ENCODE data around the gene THRA.

THRA gene

GRCh38 chr17:40108970-40109824 is 46.4 kb downstream of the THRA start:
- DNase-seq (ENCODE audit: insufficient read length, low spot score) (no peak), FAIRE-seq (no peak)

- DNase-seq (ENCODE audit: insufficient read length, low spot score): no peak
- no peak for FAIRE-seq
These were observed 47.5 kb downstream of the THRA start for GRCh38 chr17:40110026-40110845.

GRCh38 chr17:40111221-40112128 is 48.7 kb downstream of the THRA start:
- FAIRE-seq (peak; percentile 62), DNase-seq (ENCODE audit: insufficient read length, low spot score) (peak; percentile 95)

- FAIRE-seq (no peak), DNase-seq (ENCODE audit: insufficient read length, low spot score) (no peak)
These were observed 49.5 kb downstream of the THRA start for GRCh38 chr17:40112191-40112711.

GRCh38 chr17:40112718-40113109 is 49.9 kb downstream of the THRA start:
- DNase-seq (ENCODE audit: insufficient read length, low spot score) (no peak), FAIRE-seq (no peak)

GRCh38 chr17:40113110-40113906 is 50.5 kb downstream of the THRA start:
- DNase-seq (ENCODE audit: insufficient read length, low spot score): peak; percentile 98

GRCh38 chr17:40113907-40114245 is 51.1 kb downstream of the THRA start:
- DNase-seq (ENCODE audit: insufficient read length, low spot score) (no peak), FAIRE-seq (no peak)

More at GRCh38 chr17:40113110-40113906, 50.5 kb downstream of the THRA start:
- peak; percentile 83 for FAIRE-seq

GRCh38 chr17:40115101-40115436 is 52.3 kb downstream of the THRA start:
- DNase-seq (ENCODE audit: insufficient read length, low spot score) (no peak), FAIRE-seq (no peak)

- peak; percentile 63 for FAIRE-seq
- DNase-seq (ENCODE audit: insufficient read length, low spot score): peak; percentile 89
These were observed 58.7 kb downstream of the THRA start, which contains the start of gene MSL1 for GRCh38 chr17:40121181-40122135. Gene MSL1, plus strand, starts transcription at chr17:40121971. Its CDS starts 642 bp downstream, at chr17:40122613.

GRCh38 chr17:40122136-40122998 is 59.6 kb downstream of the THRA start:
- DNase-seq (ENCODE audit: insufficient read length, low spot score): no peak
- no peak for FAIRE-seq

- no peak for DNase-seq (ENCODE audit: insufficient read length, low spot score)
- peak; percentile 76 for FAIRE-seq
These were observed 60.4 kb downstream of the THRA start for GRCh38 chr17:40122999-40123810.

GRCh38 chr17:40123811-40124114 is 61.0 kb downstream of the THRA start:
- FAIRE-seq (no peak), DNase-seq (ENCODE audit: insufficient read length, low spot score) (no peak)

- FAIRE-seq (peak; percentile 60), DNase-seq (ENCODE audit: insufficient read length, low spot score) (no peak)
These were observed 61.7 kb downstream of the THRA start for GRCh38 chr17:40124279-40125141.

GRCh38 chr17:40129498-40129897 is 66.7 kb downstream of the THRA start:
- FAIRE-seq: peak; percentile 38
- DNase-seq (ENCODE audit: insufficient read length, low spot score): no peak

- FAIRE-seq (no peak), DNase-seq (ENCODE audit: insufficient read length, low spot score) (no peak)
These were observed 67.7 kb downstream of the THRA start for GRCh38 chr17:40130352-40131042.

Measured in HTR-8/SVneo (cell line).